ENCODE measurements around the gene SIGLEC7.
A peak's percentile ranks its signal among the peaks of the same experiment; 100 is the strongest.

The SIGLEC7 gene

DNA sequence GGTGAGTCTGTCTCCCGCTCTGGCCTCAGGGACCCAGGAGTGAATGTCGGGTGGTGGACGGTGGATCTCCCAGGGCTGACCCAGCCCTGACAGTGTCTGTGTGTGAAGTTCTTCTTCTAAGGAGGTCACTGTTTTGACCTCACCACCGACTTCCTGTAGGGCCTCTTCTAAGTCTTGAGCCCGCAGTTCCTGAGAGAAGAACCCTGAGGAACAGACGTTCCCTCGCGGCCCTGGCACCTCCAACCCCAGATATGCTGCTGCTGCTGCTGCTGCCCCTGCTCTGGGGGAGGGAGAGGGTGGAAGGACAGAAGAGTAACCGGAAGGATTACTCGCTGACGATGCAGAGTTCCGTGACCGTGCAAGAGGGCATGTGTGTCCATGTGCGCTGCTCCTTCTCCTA is at the start of gene SIGLEC7:
TSS of gene SIGLEC7 (plus strand) at position 183 of the 400 bp plus-strand sequence. CDS start at position 252, 69 bp downstream.
- H3K27ac ChIP-seq, result peak within 1 kb of the TSS in 9 of 21 experiments; percentile 9 to 80 (median 51)
- H3K4me3 ChIP-seq, result no peak within 1 kb of the TSS

DNA sequence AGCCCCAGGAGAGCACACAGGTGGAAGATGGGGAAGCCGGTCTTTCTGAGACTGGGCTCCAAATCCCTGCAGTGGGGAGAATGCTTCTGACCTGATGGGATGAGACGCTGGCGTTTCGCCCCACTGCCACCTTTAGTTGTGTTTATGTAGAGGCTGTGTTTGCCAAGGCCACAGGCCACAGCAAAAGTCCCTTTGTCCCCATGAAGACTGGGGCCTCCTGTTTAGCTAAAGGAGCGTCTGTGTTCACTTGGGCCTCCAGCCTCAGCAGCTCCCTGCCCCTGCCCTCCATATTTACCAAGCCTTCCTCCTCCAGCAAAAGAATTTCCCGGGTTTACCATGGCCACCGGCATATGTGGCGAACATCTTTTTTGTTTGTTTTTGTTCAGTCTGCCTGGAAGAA is 49.0 kb upstream of the SIGLEC7 start:
- peak overlapping the region in 5 of 21 experiments; percentile 17 to 72 (median 42) for H3K27ac ChIP-seq
- H3K4me3 ChIP-seq, result no peak overlapping the region

DNA sequence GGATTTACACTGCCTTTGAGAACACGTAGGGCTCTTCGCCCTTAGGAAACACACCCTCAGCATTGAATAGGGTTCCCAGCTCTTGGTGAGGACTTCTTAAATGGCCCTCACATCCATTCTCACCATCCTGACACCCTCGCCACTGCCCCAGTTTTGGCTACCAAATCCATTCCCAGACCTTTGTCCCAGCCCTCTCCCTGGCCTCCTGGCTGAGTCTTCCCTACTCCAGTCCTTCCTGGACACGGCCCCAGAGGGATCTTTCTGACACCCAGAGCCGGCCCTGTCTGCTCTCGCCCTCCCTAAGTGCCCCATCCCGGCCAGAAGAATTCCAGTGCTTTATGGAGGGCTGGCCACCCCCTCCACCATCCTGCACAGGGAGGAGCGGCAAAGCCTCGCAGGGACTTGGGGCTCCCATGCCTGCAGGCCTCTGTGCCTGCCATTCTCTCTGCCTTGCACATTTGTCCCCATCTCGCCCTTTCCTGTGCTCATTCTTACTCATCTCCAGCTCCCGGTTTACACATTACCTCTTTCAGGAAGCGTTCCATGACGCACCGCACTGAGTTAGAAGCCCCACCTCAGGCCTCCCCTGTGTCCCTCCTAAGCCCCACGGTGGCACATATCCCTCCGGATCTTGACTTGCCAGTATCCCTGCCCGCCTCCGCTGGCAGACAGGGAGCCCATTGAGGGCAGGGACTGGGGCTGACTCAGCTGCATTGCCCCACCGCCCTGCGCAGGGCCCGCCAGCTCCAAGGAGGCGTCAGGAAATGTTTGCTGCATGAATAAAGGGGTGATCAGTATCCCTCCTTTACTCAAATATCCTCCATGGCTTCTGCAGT is 48.4 kb upstream of the SIGLEC7 start:
- peak overlapping the region in 3 of 21 experiments; percentile 42 to 72 (median 42) for H3K27ac ChIP-seq

DNA sequence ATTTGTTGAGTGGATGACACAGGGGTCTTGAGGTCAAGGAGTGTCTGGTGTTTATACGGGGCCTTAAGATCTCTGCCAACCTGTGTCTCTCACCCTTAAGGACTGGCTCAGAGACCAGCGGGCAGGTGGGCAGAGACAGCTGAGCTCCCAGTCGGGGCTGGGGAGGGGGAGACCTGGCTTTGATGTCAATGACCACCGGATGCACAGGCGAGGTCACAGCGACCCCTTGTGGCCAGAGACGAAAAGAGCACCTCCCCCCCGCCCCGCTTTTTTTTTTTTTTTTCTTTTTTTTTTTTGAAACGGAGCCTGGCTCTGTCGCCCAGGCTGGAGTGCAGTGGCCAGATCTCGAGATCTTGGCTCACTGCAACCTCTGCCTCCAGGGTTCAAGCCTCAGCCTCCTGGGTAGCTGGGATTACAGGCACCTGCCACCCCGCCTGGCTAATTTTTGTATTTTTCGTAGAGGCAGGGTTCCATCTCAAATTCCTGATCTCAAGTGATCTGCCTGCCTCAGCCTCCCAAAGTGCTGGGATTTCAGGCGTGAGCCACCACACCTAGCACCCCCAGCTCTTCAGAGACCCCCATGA is 47.3 kb upstream of the SIGLEC7 start:
- Histone ChIP-seq H3K4me3 (no peak overlapping the region), H3K27ac (peak overlapping the region in 1 of 21 experiments; percentile 22)

More for the DNA sequence above, 48.4 kb upstream of the SIGLEC7 start:
- no peak overlapping the region for H3K4me3 ChIP-seq

DNA sequence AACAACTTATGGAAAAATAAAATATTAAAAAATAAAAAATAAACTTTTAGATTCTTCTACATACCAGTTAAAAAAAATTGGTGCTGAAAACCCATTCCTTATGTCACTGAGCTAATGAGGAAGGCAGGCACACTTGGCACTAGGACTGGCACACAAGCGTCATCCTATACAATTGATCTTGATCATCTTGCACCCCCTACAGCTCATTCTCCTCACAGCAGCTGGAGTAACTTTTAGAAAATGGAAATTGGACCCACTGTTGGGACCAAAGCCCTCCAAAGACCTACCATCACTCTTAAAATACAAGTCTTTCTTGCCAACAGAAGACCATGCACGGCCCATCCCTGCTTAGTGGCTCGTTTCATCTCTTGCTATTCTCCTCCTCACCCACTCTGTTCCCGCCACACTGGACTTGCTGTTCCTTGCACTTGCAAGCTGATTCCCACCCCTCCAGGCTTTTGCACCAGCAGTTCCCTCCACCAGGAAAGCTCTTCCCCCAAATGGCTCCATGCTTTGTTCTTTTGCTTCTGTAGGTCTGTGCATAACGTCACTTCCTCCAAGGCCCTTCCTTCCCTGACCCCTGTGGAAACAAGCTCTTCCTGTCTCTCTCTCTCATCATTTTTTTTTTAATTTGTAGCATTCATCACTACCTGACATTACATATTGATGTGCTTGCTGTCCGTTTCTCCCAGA is 45.5 kb upstream of the SIGLEC7 start:
- Histone ChIP-seq H3K27ac (no peak overlapping the region), H3K4me3 (no peak overlapping the region)

DNA sequence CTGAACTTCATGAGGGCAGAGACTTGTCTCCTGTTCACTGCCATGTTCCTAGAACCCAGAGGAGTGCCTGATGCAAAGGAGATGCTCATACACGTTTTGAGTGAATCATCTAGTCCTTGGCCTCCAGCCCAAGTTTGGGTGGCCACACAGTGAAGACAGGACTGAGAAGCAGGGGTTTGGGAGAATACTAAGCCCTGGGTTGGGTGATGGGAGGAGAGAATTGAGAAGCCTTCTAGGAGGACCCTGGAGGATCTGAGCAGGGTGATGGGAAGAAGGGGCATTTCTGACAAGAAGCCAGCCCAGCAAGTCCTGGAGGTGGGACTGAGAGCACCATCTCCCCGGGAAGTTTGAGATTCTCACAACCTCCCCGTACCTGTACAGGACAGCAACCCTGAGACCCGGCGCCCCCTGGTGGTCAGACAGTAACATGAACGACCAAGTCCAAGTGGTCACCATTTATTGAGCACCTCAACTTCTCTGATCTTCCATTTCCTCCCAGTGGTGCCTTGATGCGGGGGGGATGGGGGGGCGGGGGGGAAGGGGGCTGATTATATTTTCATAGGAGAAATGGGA is 44.8 kb upstream of the SIGLEC7 start:
- H3K27ac ChIP-seq, result peak overlapping the region in 1 of 21 experiments; percentile 26

DNA sequence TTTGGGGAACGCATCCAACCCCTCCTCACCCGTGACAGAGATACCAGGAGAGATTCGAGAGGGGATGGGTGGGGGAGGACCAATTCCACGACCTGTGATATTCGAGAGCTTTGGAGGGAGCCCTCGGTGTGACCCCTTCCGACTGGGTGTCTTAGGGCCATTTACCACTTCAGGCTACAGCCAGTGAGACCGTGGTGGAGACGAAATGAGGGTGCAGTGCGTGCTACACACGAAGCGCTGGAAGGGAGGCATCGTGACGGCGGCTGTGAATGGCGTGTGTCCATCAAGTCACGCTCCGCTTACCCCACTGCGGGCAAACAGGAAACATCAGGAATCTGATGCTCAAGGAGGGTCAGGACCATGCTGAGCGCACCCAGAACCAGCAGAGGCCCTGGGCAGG is 44.3 kb upstream of the SIGLEC7 start:
- H3K4me3 ChIP-seq, result no peak overlapping the region
- H3K27ac ChIP-seq, result no peak overlapping the region

More for the DNA sequence above, 44.8 kb upstream of the SIGLEC7 start:
- H3K4me3 ChIP-seq, result no peak overlapping the region

DNA sequence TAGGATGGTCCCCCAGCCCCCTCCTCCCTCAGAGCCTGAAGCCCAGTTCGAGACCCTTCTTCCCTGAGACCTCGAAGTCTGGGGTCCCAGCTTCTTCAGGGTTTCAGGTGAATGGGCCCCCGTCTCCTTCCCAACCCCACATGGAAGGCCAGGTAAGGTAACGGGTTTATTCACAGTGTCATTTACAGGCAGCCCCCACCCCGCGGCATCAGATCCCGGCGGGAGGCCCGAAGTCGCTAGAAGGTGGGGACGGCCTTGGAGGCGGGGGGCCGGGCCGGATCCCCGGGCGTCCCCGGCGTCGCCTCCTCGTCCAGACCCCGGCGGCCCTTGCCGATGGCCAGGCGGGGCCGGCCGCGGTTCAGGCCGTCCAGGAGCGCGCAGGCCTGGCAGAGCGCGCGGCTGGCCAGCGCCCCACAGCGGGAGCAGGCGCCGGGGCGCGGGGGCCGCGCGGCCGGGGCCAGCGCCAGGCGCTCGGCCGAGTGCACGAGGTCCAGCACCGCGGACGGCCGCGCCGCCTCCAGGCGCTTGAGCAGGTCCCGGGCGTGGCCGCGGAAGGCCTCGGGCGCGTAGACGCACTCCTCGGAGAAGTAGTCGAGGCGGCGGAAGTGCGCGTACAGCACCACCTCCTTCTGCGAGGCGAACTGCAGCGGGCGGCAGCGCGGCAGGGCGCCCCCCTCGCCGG is 43.6 kb upstream of the SIGLEC7 start:
- H3K27ac ChIP-seq, result peak overlapping the region in 1 of 21 experiments; percentile 57
- no peak overlapping the region for H3K4me3 ChIP-seq

DNA sequence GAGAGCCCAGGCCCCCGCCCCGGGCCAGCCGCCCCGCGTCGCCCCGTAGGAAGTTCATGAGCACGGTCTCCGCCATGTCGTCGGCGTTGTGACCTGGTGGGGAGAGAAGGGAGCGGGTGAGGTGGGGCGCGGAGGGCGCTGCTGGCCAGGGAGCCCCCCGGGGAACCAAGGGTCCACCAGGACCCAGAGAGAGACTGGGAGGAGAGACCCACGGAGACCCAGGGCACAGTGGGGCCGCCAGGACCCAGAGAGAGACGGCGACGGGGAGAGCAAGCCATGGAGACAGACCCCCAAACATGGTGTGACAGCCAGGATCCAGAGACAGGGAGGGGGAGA is 43.1 kb upstream of the SIGLEC7 start:
- H3K4me3 ChIP-seq, result no peak overlapping the region
- H3K27ac ChIP-seq, result peak overlapping the region in 2 of 21 experiments; percentile 11 to 57

DNA sequence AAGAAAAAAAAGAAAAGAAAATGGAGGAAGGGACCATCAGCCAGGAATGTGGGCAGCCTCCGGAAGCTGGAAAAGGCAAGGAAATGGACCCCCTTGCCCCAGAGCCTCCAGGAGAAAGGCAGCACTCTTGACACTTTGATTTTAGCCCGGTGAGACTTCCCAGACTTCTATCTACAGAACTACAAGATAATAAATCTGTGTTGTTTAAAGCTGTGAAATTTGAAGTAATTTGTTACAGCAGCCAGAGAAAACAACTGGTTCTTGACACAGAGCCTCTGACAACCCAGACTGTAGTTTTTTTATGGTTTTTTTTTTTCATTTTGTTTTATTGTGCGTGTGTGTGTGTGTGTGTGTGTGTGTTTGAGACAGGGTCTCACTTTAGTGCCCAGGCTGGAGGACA is 41.5 kb upstream of the SIGLEC7 start:
- no peak overlapping the region for H3K27ac ChIP-seq
- no peak overlapping the region for H3K4me3 ChIP-seq

DNA sequence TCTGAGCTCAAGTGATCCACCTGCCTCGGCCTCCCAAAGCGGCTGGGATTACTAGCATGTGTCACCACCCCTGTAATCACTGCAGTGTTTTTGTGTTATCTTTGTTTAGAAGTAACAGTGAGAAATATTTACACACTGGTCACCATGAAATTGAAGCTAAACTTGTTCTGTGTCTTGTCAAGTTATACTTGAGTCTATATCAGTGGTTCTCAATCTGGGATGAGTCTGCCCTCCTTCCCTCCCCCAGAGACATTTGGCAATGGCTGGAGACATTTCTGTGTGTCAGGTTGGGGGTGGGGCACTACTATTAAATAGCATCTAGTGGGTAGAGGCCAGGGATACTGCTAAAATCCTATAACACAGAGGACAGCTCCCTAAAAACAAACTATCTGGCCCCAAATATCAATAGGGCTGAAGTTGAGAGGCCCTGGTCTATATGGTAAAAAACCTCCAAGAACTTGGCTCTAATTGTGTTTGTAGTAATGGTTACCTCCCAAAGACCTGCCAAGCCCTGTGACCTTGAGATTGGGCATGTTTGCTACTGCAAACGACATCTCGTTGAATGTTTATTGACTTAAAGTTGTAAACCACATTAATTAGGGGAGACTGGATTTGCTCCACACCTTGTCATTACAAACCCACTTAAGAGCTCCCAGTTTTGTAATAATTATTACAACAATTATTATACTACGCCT is 40.8 kb upstream of the SIGLEC7 start:
- H3K27ac ChIP-seq, result no peak overlapping the region
- no peak overlapping the region for H3K4me3 ChIP-seq

DNA sequence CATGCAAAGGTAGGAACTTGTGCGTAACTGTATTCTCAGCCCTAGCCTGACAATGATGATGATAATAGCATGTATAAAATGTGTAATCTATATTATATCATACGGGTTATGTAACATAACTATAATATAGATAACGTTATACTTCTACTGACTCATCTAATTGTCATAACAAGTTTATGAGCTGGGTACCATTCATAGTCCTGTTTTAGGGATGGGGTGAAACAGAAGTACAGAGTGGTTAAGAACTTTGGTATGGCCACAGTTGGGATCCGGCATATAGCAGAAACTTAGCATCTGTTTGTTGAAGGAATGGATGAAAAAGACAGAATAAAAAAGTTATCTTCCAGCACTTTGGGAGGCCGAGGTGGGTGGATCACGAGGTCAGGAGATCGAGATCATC is 39.1 kb upstream of the SIGLEC7 start:
- Histone ChIP-seq H3K4me3 (no peak overlapping the region), H3K27ac (no peak overlapping the region)

DNA sequence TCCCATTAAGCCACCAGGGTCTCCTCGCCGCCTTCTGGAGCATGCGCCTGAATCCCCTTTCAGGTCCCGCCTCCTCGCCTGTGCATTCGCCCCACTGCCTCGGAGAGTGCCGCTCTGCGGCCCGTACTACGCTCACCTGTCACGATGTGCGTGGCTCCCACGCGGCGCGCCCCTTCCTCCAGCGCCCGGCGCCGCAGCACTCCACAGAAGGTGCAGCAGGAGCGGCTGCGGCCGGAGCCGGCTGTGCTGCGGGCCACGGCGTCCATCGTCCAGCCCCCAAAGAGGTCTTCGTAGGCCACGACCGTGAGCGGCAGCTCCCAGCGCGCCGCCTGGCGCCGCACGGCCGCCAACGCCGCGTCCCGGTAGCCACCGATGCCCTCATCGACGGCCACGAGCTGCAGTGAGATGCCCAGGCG is 38.2 kb upstream of the SIGLEC7 start:
- no peak overlapping the region for H3K4me3 ChIP-seq

DNA sequence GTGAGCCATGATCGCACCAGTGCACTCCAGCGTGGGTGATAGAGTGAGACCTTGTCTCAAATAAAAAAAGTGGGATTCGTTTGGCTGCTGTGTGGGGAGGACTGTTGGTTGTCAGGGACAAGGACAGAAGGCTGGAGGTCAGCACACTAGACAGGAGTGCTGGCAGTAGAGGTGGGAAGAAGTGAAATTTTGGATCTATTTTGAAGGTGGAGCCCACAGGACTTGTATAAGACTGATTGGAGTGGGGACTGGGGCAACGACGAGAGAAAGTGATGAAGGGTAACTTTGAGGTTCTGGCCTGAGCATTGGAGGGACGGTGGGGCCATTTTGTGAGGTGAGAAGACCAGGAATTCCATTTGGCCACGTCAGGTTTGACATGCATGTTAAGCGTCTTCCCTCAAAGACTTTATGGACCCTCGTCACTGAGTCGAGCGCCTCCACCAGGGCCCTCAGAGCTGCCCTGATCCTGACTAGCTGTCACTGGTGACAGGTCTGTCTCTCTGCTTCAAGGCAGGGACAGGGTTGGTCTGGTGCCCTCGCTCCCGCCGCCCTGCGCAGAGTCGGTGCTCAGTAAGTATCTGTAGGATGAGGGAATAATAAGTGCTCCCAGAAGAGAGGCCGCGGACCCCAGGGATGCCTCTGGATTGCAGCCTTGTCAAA is 34.6 kb upstream of the SIGLEC7 start:
- Histone ChIP-seq H3K4me3 (peak overlapping the region; percentile 59 to 85 (median 76)), H3K27ac (peak overlapping the region in 20 of 21 experiments; percentile 59 to 93 (median 81))

More for the DNA sequence above, 38.2 kb upstream of the SIGLEC7 start:
- no peak overlapping the region for H3K27ac ChIP-seq

DNA sequence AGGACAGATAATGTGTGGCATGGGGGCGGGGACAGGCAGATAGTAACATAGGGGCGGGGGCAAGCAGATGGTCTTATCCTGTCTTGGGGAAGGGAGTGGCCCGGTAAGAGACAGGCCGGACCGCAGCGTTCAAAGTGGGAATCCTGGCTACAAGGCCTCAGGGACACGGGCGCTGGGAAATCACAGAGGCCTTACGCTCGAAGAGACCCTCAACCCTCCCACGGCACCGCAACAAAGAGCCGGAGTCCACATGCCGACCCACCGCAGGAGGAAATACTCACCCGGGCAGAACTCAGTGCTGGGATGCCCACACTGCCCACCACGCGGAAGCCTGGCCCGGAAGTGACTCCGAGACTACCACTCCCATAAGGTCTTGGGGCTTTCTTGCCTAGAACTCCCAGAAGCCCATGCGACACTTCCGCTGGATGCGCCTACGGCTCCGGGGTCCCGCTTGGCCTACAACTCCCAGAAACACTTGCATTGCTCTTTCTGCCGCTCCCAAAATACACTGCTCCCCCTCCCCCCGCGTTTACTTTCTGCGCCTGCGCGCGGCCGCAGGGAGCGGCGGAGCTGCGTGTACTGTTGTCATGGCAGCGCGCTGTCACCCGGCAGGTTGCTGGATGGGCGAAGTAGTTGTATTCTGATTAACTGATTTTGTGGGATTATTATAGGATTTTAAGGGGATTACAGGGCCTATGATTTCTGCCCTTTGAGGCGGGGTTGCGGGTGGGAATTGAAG is 33.9 kb upstream of the SIGLEC7 start, which contains the start of gene CTU1:
TSS of gene CTU1 (minus strand) at position 344 of the 739 bp plus-strand sequence. CDS start 3,840 bp downstream, outside the sequence.
- Histone ChIP-seq H3K4me3 (peak within 1 kb of the TSS; percentile 59 to 85 (median 76)), H3K27ac (peak within 1 kb of the TSS; percentile 49 to 93 (median 81))

DNA sequence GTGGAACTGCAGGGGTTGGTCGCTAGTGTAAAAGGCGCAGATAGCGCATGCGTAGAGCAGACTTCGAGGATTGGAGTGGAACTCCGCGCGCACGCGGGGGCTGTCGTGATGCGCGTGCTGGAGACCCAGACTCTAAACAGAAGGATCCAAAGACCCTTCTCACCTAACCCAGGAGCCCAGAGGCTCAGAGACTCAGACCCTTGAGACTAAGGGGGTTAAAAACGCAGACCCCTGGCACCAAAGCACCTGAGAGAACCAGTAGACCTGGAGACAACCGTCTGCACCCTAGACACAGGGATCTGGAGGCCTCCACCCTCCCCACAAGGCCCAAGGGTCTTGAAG is 33.3 kb upstream of the SIGLEC7 start:
- peak overlapping the region in 14 of 21 experiments; percentile 8 to 90 (median 67) for H3K27ac ChIP-seq
- peak overlapping the region; percentile 59 to 85 (median 76) for H3K4me3 ChIP-seq

DNA sequence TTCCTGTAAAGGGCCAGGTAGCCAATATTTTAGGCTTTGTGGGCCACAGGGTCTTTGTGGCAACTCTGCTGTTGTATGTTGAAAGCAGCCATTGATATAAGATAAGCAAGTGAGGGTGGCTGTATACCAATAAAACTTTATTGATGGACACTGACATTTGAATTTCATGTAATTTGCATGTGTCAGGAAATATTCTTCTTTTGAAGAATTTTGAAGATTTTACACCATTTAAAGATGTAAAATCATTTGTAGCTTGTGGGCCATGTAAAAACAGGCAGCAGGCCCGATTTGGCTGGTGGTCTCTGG is 31.5 kb upstream of the SIGLEC7 start:
- H3K4me3 ChIP-seq, result no peak overlapping the region
- H3K27ac ChIP-seq, result no peak overlapping the region

DNA sequence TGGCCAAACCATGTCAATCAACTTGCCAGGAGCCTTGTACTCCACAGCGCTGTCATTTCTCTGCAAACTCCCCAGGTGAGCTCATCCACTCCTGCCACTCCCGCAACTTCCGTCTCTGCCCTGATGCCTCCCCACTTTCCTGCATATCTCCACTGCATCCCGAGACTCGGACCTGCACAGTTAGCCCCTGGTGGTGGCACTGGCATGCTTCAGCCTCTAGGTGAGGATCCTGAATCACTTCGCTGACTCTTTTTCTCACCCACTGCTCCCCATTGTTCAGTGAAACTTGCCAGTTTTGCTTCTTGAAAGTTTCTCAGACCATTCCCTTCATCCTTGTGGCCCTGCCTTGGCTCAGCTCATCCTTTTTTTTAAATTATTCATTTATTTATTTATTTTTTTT is 30.5 kb upstream of the SIGLEC7 start:
- H3K27ac ChIP-seq, result no peak overlapping the region
- no peak overlapping the region for H3K4me3 ChIP-seq

All from skin epidermis (tissue), 12 donors.